ENCODE results near the gene BROX.

DNA sequence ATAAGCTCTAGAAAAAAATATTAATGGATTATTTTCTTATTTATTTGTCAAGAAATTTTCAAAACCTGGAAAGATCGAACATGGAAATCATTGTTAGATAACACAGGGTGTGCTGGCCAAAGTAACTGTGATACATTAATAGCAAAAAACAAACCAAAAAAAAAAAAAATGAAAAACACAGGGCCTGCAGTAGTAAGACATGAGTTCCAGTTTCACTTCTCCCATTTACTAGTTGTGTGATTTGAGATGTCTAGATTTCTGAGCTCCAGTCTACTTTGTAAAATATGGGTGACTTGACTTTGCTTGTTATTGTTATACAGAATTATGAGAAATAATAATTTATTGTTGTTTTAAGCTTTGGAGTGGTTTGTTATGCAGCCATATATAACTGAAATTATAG, 38.3 kb downstream of the BROX start:
- no peak for TF ChIP-seq CTCF (IDR thresholded peaks at IDR 0.05)
- TF ChIP-seq POLR2A (IDR thresholded peaks at IDR 0.05) = no peak

Measured in lower leg skin (tissue), 3 donors.